ENCODE results near the gene AMPD1.

AMPD1 gene

DNA sequence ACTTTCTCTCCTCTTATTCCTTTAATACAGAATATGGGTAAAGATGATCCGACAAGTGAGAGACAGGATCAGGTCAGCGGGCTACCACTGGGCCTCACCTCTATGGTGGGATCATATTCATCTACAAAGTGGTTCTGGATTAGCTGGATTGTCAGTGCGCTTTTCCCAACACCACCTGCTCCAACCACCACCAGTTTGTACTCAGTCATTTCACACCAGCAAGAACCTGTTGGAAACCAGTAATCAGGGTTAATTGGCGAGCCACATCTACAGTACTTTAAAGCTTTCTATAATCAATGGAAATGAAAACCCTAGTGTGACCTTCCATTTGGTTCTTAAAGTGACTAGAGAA is 20.6 kb upstream of the AMPD1 start:
- Mint-ChIP-seq H3K9me3 (no peaks in the 10 kb centered on the region), H3K4me1 (peaks cover 24% of the 10 kb centered on the region), H3K36me3 (peaks cover 64% of the 10 kb centered on the region), H3K27me3 (no peaks in the 10 kb centered on the region), H3K4me3 (peak overlapping the region; percentile 99), H3K27ac (peak overlapping the region; percentile 99)
- CTCF ChIA-PET: interaction anchor here (0.8 to 1.6 kb wide), 5 partner anchors 44 to 737 kb away, joined by 3 to 6 read pairs (median 4); partner anchors contain the start of genes DENND2C, OLFML3 and SIKE1
- no peak for DNase-seq

DNA sequence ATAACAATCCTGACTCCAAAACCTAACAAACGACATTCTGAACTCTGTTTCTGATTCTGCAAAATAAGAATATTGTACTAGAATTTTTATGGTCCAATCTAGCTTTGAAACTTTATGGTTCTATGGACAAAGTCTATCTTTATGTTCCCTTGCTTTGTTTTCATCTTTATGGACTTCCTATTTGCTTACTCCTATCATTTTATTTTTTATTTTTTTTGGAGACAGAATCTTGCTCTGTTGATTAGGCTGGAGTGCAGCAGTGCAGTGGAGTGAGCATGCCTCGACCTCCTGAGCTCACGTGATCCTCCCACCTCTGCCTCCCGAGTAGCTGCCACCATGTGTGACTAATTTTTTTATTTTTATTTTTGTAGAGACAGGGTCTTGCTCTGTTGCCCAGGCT is 17.6 kb upstream of the AMPD1 start:
- CTCF ChIA-PET: no interaction called here
- H3K27me3 Mint-ChIP-seq: no peaks in the 10 kb centered on the region
- H3K36me3 Mint-ChIP-seq: peaks cover 53% of the 10 kb centered on the region

DNA sequence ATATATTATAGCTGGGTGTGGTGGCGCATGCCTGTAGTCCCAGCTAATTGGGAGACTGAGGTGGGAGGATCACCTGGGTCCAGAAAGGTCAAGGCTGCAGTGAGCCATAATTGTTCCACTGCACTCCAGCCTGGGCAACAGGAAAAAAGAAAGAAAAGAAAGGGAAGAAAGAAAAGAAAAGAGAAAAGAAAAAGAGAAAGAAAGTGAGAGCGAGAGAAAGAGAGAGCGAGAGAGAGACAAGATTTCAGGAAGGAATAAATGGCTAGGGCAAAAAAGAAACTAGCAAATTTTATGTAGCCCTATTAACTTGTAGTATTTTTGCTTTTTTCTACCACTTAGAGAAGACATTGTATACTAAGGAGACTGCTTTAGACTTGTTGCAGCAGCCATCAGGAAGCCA is 15.0 kb upstream of the AMPD1 start:
- Mint-ChIP-seq H3K36me3 (peaks cover 52% of the 10 kb centered on the region), H3K4me1 (peaks cover 9% of the 10 kb centered on the region), H3K9me3 (no peaks in the 10 kb centered on the region), H3K4me3 (no peak overlapping the region), H3K27me3 (no peaks in the 10 kb centered on the region), H3K27ac (no peak overlapping the region)
- DNase-seq: no peak
- CTCF ChIA-PET: no interaction called here

More for the DNA sequence above, 17.6 kb upstream of the AMPD1 start:
- DNase-seq: no peak
- Mint-ChIP-seq H3K9me3 (no peaks in the 10 kb centered on the region), H3K4me1 (peaks cover 24% of the 10 kb centered on the region), H3K4me3 (no peak overlapping the region), H3K27ac (no peak overlapping the region)

DNA sequence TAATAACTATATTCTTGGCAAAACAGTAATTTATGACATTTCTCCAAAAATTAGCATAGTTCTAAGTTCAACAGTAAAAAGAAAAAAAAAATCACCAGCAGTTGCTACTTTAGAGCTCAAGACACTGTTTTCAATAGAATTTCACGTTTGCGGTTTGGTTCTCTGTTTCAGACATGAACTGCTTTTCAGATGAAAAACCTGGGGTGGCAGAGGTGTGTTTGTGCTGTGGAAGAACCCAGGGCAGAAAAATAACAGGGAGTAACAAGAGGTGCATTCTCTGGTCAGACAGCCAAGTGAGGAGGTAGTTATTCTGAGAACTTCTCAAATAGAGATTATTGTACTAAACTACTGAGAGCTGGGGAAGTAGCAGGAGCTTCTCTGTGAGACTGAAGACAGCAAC is 12.3 kb upstream of the AMPD1 start:
- CTCF ChIA-PET: interaction anchor here (1.3 kb wide), 1 partner anchor 361 kb away, joined by 3 read pairs; no protein-coding TSS in a partner anchor

DNA sequence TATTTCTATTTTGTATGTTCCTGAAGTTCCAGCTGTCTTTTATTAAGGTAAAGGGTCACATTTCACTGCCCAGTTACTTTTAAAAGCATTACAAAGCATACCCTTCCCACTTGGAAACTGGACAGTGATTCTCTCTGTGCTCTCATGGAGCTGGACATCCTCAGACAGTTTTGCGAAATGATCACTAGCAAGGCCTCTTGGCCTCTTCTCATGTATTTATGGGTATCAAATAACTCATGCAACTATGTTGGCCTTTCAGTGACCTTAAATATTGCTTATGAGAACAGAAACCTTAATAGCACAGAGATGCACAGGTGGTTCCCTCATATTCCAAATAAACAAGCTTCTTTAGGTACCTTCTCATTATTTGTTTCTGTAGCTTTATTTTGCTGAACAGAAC is 7.9 kb upstream of the AMPD1 start:
- H3K27me3 Mint-ChIP-seq: peaks cover 7% of the 10 kb centered on the region
- no peak overlapping the region for H3K4me3 Mint-ChIP-seq
- CTCF ChIA-PET: interaction anchor here (1.3 kb wide), 1 partner anchor 356 kb away, joined by 3 read pairs; no protein-coding TSS in a partner anchor
- H3K9me3 Mint-ChIP-seq: no peaks in the 10 kb centered on the region
- H3K27ac Mint-ChIP-seq: no peak overlapping the region
- H3K36me3 Mint-ChIP-seq: peaks cover 19% of the 10 kb centered on the region
- DNase-seq: no peak
- H3K4me1 Mint-ChIP-seq: no peaks in the 10 kb centered on the region

More for the DNA sequence above, 12.3 kb upstream of the AMPD1 start:
- DNase-seq: no peak
- Mint-ChIP-seq H3K36me3 (peaks cover 44% of the 10 kb centered on the region), H3K9me3 (no peaks in the 10 kb centered on the region), H3K27me3 (no peaks in the 10 kb centered on the region), H3K27ac (no peak overlapping the region), H3K4me3 (no peak overlapping the region), H3K4me1 (no peaks in the 10 kb centered on the region)

DNA sequence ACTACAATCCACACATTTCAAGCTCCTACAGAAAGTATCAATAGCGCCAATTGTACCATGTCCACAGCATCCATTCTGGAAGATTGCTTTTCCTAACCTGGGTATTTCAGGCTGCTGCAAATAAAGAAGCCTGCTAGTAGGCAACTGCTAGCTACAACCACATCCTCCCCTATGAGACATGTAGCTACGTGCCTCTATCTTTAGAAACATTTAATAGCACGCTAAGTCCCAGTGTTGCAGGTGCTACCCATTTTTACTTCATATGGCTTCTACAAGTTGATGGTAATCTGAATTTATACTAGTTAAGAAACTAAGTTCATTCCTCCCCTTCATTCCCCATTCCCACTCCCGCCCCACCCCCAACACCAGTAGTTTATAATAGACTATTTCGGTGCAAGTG is 7.4 kb upstream of the AMPD1 start:
- CTCF ChIA-PET: interaction anchor here (0.9 kb wide), 1 partner anchor 30 kb away, joined by 3 read pairs; no protein-coding TSS in a partner anchor
- H3K4me3 Mint-ChIP-seq: no peak overlapping the region
- H3K9me3 Mint-ChIP-seq: no peaks in the 10 kb centered on the region
- DNase-seq: no peak
- H3K36me3 Mint-ChIP-seq: peaks cover 18% of the 10 kb centered on the region
- H3K27me3 Mint-ChIP-seq: peaks cover 7% of the 10 kb centered on the region
- H3K27ac Mint-ChIP-seq: no peak overlapping the region
- no peaks in the 10 kb centered on the region for H3K4me1 Mint-ChIP-seq

DNA sequence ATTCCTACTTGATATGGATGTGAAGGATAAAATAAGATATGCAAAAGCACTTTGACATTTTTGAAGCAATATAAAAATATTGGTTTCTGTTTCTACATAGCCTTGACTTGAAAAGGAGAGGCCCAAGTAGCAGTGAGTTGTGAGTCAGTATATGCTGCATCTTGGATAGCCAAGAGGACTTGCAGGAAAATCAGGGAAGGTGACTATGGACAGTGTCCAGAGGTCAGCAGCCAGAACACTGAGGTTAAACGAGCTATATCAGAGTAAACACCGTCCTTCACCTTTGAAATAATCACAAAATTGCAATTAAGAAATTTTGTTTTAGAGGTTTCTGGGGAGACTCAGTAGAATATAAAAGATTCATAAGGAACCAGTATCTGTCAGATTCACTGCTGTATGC is 6.6 kb upstream of the AMPD1 start:
- CTCF ChIA-PET: interaction anchor here (0.9 kb wide), 1 partner anchor 29 kb away, joined by 3 read pairs; no protein-coding TSS in a partner anchor
- peaks cover 7% of the 10 kb centered on the region for H3K27me3 Mint-ChIP-seq

DNA sequence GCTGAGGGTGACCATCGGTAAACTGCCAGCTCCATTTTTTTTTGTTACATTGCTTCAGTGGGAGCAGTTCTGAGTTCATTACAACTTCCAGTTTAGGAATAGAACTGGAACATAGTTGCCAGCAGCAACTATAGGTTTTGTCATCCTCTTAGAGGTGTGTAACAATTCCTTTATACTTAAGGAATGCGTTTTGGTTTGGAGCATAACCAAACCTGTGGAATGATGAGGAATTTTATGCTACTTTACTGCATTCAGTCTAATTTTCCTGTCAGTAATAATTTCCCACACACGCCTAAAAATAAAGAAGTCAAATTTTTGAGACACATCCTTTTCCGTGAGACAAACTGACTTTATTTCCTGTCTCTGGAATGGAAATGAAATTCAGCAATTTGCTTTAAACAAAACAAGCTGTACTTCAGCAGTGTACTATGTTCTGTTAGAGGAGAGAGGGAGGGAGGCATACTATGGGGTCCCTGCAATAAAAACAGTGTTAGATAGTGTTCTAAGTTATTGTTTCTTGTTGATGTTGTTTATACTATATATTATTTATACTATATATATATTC is 4.8 kb upstream of the AMPD1 start:
- CTCF ChIA-PET: no interaction called here
- DNase-seq: no peak
- no peaks in the 10 kb centered on the region for H3K4me1 Mint-ChIP-seq
- peaks cover 10% of the 10 kb centered on the region for H3K27me3 Mint-ChIP-seq
- H3K4me3 Mint-ChIP-seq: no peak overlapping the region
- no peaks in the 10 kb centered on the region for H3K9me3 Mint-ChIP-seq
- no peak overlapping the region for H3K27ac Mint-ChIP-seq
- H3K36me3 Mint-ChIP-seq: peaks cover 3% of the 10 kb centered on the region

More for the DNA sequence above, 6.6 kb upstream of the AMPD1 start:
- Mint-ChIP-seq H3K27ac (no peak overlapping the region), H3K9me3 (no peaks in the 10 kb centered on the region), H3K36me3 (peaks cover 10% of the 10 kb centered on the region), H3K4me1 (no peaks in the 10 kb centered on the region), H3K4me3 (no peak overlapping the region)
- no peak for DNase-seq

DNA sequence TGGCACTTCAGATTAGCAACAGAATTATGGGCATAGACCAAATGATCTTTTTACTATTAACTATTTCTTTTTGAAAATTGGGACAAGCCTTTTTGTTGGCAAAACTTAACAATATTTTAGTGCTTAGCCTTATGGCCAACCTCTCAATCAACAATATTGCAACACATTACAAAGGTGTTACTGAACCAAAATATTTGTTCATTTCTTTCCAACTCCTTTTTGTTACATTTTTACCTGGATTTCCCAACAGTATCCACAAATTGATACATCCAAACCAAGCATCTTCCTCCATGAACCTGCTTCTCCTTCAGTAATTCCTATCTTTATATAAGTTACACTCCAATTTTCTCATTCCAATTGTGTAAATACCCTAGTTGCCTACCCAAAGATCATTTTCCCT is 1.5 kb upstream of the AMPD1 start:
- Mint-ChIP-seq H3K27ac (no peak overlapping the region), H3K36me3 (no peaks in the 10 kb centered on the region)
- CTCF ChIA-PET: no interaction called here

DNA sequence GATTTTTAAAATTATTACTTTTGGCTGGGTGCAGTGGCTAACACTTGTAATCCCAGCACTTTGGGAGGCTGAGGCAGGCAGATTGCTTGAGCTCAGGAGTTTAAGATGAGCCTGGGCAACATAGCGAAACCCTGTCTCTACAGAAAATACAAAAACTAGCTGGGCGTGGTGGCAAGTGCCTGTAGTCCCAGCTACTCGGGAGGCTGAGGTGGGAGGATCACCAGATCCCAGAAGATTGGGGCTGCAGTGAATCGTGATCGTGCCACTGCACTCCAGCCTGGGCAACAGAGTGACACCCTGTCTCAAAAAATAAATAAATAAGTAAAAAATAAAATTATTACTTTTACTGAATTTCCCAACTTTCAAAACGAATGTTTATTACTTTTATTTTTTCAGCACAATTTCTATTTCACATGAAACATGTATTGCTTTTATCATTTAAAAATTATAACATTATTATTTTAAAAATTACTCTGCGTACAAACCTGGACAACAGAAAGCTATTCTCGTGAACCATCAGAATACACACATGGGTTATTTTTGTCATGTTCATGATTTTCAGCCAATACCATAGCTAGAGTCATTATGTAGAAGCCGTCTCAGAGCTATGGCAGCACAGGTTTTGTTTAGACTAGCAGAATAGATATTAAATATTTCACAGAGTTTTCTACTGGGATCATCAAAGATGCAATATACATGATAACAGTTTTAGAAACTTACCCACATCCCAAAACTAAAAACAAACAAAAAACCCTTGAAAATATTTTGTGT is 621 bp downstream of the AMPD1 start:
- H3K36me3 Mint-ChIP-seq: no peaks in the 10 kb centered on the region
- no peaks in the 10 kb centered on the region for H3K4me1 Mint-ChIP-seq

More for the DNA sequence above, 1.5 kb upstream of the AMPD1 start:
- no peaks in the 10 kb centered on the region for H3K4me1 Mint-ChIP-seq
- no peaks in the 10 kb centered on the region for H3K9me3 Mint-ChIP-seq
- no peak for DNase-seq
- H3K4me3 Mint-ChIP-seq: no peak overlapping the region
- H3K27me3 Mint-ChIP-seq: peaks cover 11% of the 10 kb centered on the region

DNA sequence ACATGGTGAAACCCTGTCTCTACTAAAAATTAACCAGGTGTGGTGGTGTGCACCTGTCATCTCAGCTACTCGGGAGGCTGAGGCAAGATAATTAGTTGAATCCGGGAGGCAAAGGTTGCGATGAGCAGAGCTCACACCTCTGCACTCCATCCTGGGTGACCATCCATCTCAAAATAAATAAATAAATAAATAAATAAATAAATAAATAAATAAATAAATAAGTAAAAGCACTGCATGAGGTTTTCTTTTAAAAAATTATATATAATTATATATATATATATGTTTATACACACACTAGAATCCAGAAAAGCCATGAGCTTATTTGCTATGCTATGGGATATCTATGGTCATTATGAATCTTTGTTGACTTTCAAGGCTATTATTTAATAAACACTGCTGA is 2.4 kb downstream of the AMPD1 start:
- no peaks in the 10 kb centered on the region for H3K36me3 Mint-ChIP-seq
- H3K27me3 Mint-ChIP-seq: peaks cover 14% of the 10 kb centered on the region
- H3K27ac Mint-ChIP-seq: no peak overlapping the region
- no peak for DNase-seq
- CTCF ChIA-PET: no interaction called here
- no peaks in the 10 kb centered on the region for H3K9me3 Mint-ChIP-seq
- no peaks in the 10 kb centered on the region for H3K4me1 Mint-ChIP-seq
- no peak overlapping the region for H3K4me3 Mint-ChIP-seq

More for the DNA sequence above, 621 bp downstream of the AMPD1 start:
- no peaks in the 10 kb centered on the region for H3K9me3 Mint-ChIP-seq
- peaks cover 5% of the 10 kb centered on the region for H3K27me3 Mint-ChIP-seq
- DNase-seq: no peak
- CTCF ChIA-PET: no interaction called here
- H3K27ac Mint-ChIP-seq: no peak overlapping the region
- H3K4me3 Mint-ChIP-seq: no peak overlapping the region

DNA sequence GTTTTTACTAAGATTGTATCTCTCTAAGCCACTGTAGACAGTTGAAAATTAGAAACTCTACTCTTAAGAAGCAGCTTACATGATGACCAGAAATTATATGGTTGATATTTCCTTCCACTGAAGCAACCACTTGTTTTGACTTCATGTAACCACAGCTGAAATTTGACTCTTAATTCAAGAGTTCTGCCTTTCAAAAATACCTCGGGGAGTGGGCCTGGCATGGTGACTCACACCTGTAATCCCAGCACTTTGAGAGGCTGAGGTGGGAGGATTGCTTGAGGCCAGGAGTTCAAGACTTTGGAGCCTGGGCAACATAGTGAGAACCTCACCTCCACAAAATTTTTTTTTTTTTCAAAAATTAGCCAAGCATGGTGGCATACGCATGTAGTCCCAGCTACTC is 4.3 kb downstream of the AMPD1 start:
- H3K27me3 Mint-ChIP-seq: peaks cover 31% of the 10 kb centered on the region
- H3K4me1 Mint-ChIP-seq: no peaks in the 10 kb centered on the region
- no peaks in the 10 kb centered on the region for H3K36me3 Mint-ChIP-seq
- H3K4me3 Mint-ChIP-seq: no peak overlapping the region
- H3K9me3 Mint-ChIP-seq: no peaks in the 10 kb centered on the region
- CTCF ChIA-PET: no interaction called here
- H3K27ac Mint-ChIP-seq: no peak overlapping the region
- no peak for DNase-seq

DNA sequence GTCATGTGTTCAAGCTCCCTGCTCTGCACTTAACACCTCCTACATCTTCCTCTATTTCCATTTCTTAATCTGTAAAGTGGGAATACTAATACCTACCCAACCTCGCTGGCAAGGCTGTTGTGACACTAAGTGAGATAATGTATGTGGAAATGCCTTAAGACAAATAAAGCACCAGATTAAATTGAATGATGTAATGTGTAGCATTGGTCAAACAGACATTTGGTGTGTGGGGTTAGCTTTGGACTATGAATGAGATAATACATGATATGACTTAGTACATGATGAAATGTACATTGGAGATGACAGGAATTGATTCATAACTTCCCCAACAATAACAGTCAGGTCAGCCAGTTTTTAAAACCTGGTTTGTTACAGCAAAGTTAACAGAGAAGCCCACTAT is 5.2 kb downstream of the AMPD1 start:
- CTCF ChIA-PET: no interaction called here
- Mint-ChIP-seq H3K4me1 (no peaks in the 10 kb centered on the region), H3K36me3 (no peaks in the 10 kb centered on the region), H3K4me3 (no peak overlapping the region), H3K27me3 (peaks cover 30% of the 10 kb centered on the region), H3K27ac (no peak overlapping the region), H3K9me3 (no peaks in the 10 kb centered on the region)
- no peak for DNase-seq

DNA sequence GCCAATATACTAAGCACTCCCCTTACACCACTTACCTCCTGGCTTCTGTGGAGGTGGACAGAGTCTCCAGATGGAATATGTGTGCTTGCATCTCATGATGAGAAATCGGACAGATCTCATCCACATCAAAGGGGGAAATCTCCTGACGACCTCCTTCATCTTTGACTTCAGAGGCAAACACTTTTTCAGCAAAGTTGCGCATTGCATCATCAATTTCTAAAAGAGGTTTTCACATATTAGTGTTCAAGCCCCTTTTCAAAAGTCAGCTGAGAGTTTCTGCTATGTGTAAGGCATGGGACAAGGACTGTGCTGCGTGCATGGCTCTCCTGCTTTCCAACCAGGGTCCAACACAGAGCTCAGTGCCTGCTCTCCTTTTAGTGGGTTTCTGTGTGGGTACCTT is 6.8 kb downstream of the AMPD1 start:
- CTCF ChIA-PET: interaction anchor here (0.6 kb wide), 1 partner anchor 141 kb away, joined by 3 read pairs; no protein-coding TSS in a partner anchor
- Mint-ChIP-seq H3K4me3 (no peak overlapping the region), H3K9me3 (no peaks in the 10 kb centered on the region), H3K27me3 (peaks cover 29% of the 10 kb centered on the region), H3K36me3 (no peaks in the 10 kb centered on the region), H3K27ac (no peak overlapping the region), H3K4me1 (no peaks in the 10 kb centered on the region)
- DNase-seq: no peak

DNA sequence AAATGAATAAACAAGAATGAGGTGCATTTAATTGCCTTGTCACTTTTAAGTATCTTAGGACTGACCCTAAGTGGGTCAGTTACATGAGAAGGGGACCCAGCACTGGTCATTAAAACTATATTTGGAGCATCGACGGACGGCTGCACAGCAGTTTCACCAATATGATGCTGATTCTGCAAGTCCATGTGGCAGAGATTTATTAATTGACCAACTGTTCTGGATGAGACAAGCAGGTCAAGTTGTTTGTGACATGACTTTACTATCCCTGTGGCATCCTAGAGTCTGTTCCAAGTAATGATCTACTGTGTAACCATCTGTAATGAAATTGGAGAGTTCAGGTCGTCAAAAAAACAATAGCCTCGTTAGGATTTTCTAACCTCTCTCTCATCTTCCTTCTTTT is 9.5 kb downstream of the AMPD1 start:
- DNase-seq: no peak
- CTCF ChIA-PET: no interaction called here
- Mint-ChIP-seq H3K4me3 (no peak overlapping the region), H3K4me1 (no peaks in the 10 kb centered on the region), H3K36me3 (no peaks in the 10 kb centered on the region), H3K27me3 (peaks cover 32% of the 10 kb centered on the region), H3K9me3 (no peaks in the 10 kb centered on the region), H3K27ac (no peak overlapping the region)

All from activated naive CD4-positive, alpha-beta T cell treated with anti-CD3 and anti-CD28 coated beads, Interleukin-2, amount 10 ng/mL, durations not matched to agents 7 days and 5 days (primary cell).